Endometrial microvascular endothelial cells (primary cell): ENCODE measurements around the gene SCAF4. TPM values are rescaled to one million over a fixed set of nuclear protein-coding genes. Genes with fewer than 3 reads are reported as not detected.

Experiments used
- in situ Hi-C: cut with HindIII; loops from 2 replicates; pipeline ENCODE4 v1.10.0; 2017; ENCODE audit warnings: low sequenced_read_pairs, low pct_unique_long_range_greater_than_20kb; ENCODE audit errors: inconsistent ontology term
- total RNA-seq: library from RNA; depleted of rRNA; stranded (reverse); fragments of >200 nt; gene quantifications from one replicate; pipeline ENCODE4 v1.2.3, GENCODE V29; 2015; ENCODE audit errors: inconsistent ontology term

Gene SCAF4
- total RNA-seq, 1 donor from 2014 or later, result 12.7 TPM

DNA sequence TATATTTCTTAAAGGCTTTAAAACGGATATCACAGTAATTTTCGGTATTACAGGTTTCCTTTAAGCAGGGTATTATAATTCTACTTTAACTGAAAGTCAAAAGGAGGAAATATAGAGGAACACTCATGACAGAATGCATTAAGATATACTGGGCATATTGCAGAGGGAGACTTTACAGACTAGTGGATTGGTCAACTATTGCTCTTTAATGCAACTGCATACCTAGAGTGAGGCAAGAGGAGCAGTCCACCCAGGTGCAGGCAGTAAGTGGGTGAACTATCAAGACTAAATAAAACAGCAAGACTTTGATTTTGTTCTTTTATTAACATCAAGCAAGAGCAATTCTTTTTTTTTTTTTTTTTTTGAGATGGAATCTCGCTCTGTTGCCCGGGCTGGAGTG lies 10.5 kb downstream of the SCAF4 start:
- in situ Hi-C loops, result no loop called here

DNA sequence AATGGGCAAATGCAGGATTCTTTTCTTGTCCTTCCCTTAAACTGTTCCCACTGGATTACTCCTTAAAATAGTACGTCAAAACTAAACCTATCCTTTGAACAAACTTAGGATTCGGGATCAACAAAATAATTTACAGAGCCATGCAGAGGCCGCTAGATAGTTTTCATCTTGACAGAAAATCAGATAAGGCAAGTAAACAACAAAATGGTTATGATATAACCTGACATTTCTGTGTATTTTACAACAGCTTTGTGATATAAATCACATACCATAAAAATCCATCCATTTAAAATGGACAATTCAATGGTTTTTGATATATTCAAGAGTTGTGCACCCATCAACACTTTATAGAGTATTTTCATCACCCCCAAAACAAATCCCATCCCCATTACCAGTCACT lies 11.2 kb downstream of the SCAF4 start:
- in situ Hi-C loops, result no loop called here

DNA sequence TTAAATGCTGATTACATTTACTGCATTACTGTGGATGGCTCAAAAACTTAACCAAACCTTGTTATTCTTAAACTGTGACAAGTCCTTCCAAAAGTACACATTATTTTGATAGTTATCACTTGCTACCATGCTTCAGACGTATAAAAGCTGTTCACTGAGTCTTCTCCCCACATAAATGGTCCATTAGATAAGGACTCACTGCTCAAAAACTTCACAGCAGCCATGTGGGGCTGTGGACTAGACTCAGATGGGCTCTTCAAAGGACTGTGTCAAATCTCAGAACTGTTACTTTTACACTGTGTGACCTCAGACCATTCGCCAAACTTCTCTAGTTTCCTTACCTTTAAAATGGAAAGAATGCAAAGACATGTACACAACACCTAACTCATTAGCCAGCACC lies 11.6 kb downstream of the SCAF4 start:
- in situ Hi-C loops, result no loop called here

DNA sequence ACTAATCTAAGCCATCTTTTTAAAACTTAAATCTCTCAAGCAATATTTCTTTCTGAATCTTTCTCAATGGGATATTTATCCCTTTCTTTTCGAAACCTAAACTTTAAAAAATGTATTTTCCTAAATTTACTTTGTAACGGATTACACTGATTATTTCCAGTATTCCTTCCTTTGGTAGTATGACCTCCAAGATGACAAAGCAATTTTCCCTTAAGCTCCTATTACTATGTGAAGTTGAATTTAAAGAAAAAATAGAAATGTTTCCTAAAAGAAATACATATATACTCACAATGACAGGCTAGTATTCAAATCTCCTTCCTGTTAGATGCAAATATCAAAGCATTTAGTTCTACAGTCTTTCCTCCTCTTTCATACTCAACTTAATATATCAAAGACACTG lies 15.8 kb downstream of the SCAF4 start:
- in situ Hi-C loops, result no loop called here

DNA sequence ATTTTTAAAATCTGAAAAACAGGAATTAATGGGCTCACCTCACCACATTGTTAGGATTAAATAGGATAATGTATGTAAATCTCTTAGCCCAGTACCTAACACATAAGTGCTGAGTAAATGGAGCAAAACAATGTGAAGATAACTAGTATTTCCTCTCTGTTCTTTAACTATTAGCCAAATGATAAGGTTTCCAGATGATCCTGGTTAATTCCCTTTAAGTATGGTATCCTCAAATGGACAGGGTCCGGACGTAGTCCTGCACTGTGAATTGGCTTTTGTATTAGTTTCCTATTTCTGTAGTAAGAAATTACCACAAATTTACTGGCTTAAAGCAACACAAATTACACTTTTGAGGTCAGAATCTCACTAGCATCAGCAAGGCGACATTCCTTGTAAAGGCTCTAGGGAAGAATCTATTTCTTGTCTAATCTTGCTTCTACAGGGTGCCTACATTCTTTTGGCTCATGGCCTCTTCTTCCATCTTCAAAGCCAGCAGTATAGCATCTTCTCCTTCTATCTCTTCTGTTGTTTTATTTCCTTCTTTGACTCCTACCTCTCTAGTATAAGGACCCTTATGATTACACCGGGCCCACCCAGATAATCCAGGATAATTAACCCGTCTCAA lies 17.1 kb downstream of the SCAF4 start:
- in situ Hi-C loops, result no loop called here

DNA sequence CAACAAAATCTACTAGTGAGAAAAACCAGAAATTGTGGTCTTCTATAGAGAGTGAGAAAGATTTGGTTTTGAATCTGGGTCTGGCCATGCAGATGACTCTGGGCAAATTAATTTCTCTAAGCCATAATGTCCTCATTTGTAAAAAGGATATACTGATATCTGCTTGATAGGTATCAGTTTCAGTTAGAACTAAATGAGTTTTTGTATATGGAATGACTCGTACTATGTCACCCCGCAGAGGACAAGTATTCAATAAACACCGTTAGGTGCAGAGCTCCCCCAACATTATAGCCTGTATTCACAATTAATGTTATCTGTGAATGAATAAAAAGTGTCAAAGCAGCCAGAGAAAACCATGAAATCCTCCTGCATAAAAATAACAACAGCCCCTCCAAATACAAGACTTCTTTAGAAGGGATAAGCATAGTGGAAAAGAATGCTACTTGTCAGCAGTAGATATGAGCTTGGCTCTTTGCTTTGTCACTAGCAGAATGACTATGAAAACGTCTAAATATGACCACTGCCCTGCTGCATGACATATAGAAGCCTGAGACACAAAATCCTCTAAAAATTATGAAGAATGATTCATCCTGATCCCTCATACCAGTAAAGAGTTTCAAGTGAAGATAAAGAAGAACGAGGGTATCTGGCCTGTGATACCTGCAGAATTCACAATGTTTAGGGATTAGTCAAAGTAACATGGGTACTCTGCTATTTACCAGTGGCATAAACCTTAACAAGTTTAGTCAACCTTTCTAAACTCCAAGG lies 17.8 kb downstream of the SCAF4 start:
- in situ Hi-C loops, result no loop called here

DNA sequence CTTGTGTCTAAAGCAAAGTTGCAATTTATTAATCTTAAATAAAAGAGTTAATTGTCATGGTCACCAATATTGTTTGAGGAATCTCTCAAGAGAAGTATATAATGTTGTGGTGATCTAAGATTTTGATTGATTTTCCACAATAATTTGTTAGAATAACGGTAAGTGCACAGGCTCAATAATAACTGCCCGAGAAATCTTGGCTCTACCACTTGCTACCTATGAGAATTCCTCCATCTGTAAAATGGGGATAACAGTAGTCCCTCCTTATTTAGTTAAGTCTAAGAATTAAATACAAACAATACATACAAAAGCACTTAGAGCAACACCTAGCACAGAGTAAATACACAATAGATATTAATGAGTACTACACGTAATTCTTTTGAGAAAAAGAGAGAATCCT lies 18.8 kb downstream of the SCAF4 start:
- in situ Hi-C loops, result no loop called here

DNA sequence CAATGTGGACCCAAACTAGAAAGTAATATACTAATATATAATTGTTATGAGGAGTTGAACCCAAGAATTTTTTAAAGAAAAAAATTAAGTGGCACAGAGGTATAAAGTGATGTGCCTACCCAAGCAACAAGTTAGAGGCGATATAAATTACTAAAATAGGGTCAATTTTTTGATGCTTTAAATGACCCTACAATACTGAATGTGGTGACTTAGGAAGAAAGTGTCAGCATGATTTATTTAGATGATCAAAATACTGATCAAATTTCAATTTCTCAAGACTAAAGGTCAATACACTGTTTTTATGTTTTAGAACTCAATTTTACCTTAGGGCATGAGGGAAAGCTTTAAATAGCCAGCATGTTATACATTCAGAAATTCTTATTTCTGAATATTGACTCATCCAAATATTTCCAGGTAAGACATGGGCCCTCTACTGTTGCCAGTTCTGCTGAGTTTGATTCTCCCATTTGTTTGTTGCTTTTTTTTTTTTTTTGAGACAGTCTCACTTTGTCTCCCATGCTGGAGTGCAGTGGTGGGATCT lies 20.1 kb downstream of the SCAF4 start:
- in situ Hi-C loops, result no loop called here

DNA sequence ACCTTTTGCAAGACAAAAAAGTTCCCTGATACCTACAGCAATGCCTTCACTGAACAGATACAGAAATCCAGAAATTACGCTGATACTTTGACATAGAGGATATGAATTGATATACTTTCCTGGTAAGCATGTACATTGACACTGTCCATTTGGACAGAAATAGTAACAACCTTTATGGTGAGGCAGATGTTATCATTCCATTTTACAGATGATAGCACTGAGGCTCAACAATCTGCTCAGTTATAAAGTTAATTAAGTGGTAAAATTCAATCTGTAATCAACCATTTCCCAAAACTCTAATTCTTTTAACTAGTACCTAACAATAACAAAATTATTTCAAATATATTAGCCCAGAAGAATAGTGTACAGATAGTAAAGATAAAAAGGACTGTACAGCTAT lies 20.6 kb downstream of the SCAF4 start:
- in situ Hi-C loops, result no loop called here

DNA sequence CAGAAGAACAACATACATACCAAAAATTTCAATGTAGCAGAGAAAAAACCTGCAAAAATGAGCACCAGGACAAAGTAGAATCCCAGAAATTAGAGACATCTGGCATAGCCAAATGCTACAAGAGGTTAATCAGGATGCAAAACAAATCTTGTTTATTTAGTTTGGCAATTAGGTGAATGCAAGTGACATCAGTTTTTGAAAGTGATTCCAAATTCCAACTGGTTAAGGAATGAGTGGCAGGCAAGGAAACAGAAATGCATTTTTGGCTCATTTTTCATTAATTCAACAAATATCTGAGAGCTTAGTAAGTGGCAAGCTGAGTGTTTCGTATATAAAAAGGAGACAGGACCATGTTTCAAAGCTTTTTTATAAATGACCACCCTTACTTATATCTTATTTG lies 21.3 kb downstream of the SCAF4 start:
- in situ Hi-C loops, result no loop called here

DNA sequence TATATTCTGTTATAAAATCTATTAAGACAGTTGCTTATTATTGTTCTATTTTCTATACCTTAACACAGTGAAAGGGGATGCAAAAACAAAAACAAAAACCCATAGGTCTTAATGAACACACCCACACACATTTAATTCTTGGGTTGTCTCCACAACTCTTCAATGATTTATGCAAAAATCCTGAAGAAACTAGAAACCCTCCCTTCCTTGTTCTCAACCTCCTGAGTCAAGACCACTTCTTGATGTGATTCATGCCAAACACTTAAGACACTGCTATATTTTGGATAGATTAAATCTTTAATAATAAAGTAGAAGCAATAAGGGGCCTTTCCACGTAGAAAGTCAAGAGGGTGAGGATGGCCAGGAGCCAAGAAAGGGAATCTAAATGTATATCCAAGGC lies 23.4 kb downstream of the SCAF4 start:
- in situ Hi-C loops, result no loop called here

DNA sequence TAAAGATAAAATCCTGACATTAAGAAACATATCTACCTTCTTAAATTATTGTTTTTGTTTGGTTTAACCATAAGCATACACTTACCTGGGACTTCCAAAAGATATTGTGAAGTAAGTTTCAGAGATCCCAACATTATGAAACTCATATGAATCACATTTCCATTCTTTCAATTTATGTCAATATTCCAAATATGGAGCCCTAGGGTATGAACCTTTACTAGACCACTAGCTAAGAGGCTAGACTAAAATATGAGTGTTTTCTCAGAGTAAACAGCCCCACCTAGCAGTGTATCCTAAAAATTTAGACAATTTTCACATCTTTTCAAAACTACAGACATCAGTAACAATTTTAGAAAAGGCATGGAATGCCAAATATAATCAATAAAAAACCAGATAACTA lies 24.4 kb downstream of the SCAF4 start:
- in situ Hi-C loops, result no loop called here

DNA sequence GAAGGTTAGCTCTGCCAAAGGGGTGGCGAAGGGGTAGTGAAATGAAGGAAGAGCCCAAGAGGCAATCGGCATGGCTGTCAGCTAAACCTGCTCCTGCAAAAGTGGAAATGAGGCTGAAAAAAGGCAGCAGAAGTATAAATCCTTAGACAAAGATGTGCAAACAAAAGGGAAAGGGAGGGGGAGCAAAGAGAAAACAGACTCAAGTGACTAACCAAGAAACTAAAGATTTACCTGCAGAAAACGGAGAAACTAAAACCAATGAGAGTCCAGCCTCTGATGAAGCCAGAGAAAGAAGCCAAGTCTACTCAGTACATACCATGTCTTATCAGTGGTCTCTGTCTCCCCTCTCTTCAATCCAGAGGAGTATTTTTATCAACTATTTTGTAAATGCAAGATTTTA lies 25.4 kb downstream of the SCAF4 start:
- in situ Hi-C loops, result no loop called here

DNA sequence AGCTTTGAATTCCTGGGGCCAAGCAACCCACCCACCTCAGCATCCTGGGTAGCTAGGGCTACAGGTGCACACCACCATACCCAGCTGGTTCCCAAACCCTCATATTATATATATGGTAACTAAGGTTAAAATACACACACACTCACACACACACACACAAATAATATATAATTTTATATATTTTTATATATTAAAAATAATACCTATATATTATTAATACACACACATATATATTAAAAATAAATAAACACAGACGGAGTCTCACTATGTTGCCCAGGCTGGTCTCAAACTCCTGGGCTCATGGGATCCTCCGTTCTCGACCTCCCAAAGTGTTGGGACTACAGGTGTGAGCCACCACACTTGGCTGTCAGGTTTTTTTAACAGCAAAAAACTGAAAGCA lies 31.9 kb downstream of the SCAF4 start:
- in situ Hi-C loops, result no loop called here

DNA sequence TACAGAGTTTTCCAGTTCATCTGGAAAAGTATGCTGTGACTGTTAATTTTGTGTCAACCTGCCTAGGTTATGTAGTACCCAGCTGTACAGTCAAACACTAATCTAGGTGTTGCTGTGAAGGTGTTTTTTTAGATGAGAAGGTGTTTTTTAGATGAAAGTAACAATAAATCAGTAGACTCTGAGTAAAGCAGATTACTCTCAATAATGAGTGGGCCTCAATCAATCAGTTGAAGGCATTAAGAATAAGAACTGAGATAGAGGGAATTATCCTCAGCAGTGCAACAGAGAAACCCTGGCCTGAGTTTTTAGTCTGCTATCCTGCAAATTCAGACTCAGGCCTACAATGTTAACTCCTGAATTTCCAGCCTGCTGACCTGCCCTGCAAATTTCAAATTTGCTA lies 33.5 kb downstream of the SCAF4 start:
- in situ Hi-C loops, result no loop called here

DNA sequence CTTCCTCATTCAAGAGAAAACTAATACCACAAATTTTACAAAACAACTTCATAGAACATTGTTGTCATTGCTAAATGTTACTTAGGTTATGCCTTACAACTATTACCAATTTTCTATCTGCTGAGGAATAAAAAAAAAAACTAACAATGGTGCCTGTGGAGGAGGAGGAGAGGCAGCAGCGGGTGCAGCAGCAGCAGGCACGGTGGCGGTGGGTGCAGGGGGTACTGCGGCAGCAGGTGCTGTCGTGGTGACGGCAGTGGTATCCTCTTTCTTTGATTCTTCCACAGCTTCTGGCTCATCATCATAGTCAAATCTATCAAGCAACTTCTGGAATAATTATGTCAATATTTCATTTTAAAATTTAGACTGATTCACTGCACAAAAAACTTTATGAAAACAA lies 35.5 kb downstream of the SCAF4 start:
- in situ Hi-C loops, result no loop called here

DNA sequence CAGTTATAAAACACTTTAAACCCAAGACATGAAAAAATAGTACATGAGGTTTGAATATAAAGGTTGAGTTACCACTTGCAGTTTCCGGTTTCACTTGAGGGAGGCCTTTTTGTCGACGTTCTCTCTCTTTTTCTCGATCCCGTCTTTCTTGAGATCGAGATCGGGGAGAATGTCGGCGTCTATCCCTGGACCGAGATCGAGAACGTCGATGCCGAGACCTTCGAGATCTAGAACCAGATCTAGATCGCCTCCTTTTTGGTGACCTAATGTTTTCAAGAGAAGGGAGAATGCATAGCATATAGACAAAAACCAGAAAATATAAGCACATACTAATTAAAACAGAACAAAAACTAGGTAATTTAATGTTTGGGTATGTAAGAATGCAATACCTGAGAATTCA lies 38.7 kb downstream of the SCAF4 start:
- in situ Hi-C loops, result no loop called here

DNA sequence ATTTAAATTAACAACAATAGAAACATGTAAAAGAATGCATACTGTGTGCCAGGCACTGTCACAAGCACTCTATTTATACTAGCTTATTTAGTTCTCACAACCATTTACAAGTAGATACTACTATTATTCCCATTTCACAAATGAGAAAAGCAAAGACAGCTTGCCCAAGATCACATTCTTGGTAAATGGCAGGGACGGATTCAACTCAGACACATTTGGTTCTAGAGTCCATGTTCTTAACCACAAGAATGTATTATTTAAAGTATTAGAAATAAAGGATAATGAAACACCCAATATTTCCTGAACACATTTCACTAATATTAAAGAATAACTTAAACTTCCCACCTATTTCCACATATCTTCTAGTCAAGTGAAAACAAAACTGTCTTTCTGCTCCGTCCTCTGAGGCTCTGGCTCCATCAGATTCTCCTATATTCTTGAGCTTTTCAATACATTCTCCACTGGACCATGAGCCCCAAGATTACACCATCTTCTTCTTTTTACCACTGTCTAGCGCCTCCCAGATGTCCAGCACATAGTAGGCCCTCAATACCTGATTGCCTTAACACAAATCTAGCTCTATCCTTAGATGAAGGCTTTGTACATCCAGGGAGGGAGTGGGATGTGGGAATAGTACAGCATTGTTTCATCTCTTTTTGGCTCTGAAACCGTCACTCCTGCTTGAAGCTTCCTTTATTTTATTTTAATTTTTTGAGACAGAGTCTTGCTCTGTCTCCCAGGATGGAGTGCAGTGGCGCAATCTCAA lies 43.1 kb downstream of the SCAF4 start:
- in situ Hi-C loops, result no loop called here

DNA sequence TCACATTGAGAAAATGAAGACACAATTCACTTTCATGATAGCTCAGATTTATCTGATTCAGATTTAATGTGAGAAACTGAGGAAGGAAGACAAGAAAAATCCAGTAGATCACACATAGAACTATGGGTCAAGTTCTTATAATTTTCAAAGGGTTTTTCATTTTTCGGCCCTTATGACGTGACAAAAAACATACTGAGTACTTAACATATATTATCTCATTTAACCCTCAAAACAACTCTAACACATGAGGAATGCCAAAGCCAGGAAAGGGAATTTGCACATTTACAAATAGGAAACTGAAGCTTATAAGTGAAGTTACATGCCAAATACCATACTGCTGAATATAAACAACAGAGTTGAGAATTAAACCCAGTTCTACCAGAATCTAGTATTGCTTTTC lies 44.8 kb downstream of the SCAF4 start:
- in situ Hi-C loops, result no loop called here
